ENCODE data around the gene EOLA2.
"Not testable (repeated sequence)": the region's sequence is repeated elsewhere in the genome, so short reads cannot be mapped to it uniquely, and the experiment has no call there.

Gene EOLA2

DNA sequence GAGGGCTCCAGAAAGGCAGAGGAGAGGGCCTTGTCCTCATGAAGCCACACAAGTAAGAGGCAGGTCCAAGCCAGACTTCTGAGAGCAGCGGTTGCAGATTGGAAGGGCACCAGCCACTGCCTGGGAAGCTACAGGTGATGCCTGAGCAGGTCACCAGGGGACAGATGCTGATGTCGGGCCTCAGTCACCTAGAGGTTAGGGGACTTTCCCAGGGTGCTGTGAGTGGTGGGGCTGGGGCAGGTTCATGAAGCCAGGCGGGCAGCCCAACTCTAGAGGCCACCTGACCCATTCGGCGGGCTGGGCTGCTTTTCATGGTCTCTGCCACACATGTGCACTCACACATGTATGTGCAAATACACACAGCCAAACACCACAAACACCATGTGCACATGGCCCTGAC is 5.3 kb downstream of the EOLA2 start:
- not testable (repeated sequence) for DNase-seq (ENCODE audit: low read depth)

- DNase-seq (ENCODE audit: low read depth) = not testable (repeated sequence)
These were observed 6.1 kb downstream of the EOLA2 start for GRCh38 chrX:149932150-149932549.

- DNase-seq (ENCODE audit: low read depth) = not testable (repeated sequence)
These were observed 6.9 kb downstream of the EOLA2 start for GRCh38 chrX:149931355-149931754.

DNA sequence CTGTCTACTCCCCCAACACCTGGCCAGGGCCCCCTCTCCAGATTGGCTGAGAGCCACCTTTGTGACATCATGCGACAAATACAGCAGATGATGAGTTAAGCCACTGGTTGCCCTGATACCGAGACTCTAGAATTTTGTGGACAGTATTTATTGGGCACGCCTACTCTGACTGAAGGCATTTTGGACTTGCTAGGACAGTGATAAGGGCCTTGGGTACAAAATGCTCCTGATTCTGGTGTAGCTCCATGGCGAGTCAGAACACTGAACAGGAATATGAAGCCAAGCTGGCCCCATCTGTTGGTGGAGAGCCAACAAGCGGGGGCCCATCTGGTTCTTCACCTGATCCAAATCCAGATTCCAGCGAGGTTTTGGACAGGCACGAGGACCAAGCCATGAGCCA is 8.9 kb downstream of the EOLA2 start, which contains the start of gene HSFX4:
HSFX4 (plus strand) TSS at position 174 of the 400 bp plus-strand sequence; CDS start at position 246, 72 bp downstream.
- DNase-seq (ENCODE audit: low read depth) = not testable (repeated sequence)

GRCh38 chrX:149928635-149929034 is 9.7 kb downstream of the EOLA2 start:
- not testable (repeated sequence) for DNase-seq (ENCODE audit: low read depth)

DNA sequence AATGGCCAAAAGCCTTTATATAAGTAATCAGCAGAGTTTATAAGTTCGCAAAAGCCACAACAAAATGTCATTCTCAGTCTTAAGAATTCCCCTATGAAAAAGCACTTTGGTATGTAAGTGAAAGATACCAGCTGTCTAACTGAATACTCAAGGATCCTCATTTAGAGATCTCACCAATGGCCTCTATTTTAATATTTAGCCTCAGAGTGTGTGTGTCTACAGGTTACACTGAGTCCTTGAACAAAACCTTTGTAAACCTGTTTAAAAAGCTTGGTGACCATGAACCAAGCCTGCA is 10.4 kb downstream of the EOLA2 start:
- not testable (repeated sequence) for DNase-seq (ENCODE audit: low read depth)

GRCh38 chrX:149927245-149927963 is 10.9 kb downstream of the EOLA2 start:
- not testable (repeated sequence) for DNase-seq (ENCODE audit: low read depth)

GRCh38 chrX:149924434-149924833 is 13.9 kb downstream of the EOLA2 start:
- DNase-seq (ENCODE audit: low read depth) = not testable (repeated sequence)

GRCh38 chrX:149923836-149924235 is 14.5 kb downstream of the EOLA2 start:
- not testable (repeated sequence) for DNase-seq (ENCODE audit: low read depth)

GRCh38 chrX:149916745-149917392 is 21.4 kb downstream of the EOLA2 start:
- DNase-seq (ENCODE audit: low read depth) = no peak

- DNase-seq (ENCODE audit: low read depth) = no peak
These were observed 28.1 kb downstream of the EOLA2 start for GRCh38 chrX:149910178-149910695.

DNA sequence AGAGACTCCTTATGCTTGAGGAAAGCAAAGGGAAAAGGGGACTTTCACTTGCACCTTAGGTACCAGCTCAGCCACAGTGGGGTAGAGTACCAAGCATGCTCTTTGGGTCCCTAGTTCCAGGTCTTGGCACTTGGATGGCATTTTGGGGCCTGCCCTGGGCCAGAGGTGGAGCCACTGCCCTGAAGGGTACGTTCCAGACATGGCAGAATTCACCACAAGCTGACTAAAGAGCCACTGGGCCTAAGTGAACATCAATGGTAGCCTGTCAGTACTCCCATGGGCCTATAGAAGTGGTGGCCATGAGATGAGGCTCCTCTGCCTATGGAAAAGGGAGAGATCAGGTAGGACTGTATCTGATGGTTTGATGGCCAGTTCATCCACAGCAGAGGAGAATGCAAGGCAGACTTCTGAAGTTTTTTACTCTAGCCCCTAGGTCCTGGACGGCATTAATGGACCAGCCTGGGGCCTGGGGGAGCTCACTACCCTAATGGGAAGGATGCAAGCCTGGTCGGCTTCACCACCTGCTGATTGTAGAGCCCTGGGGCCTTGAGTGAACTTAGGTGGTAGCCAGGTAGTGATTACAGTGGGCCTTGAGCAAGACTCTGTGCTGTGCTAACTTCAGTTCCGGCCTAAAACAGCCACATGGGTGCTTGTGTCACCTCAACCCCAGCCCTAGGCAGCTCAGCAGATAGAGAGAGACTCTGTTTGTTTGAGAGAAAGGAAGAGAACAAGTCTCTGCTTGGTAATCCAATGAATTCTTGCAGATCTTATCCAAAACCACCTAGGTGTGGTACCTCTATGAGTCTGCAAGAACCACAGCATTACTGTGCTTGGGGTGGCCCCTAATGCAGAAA is 28.7 kb downstream of the EOLA2 start:
- no peak for DNase-seq (ENCODE audit: low read depth)

DNA sequence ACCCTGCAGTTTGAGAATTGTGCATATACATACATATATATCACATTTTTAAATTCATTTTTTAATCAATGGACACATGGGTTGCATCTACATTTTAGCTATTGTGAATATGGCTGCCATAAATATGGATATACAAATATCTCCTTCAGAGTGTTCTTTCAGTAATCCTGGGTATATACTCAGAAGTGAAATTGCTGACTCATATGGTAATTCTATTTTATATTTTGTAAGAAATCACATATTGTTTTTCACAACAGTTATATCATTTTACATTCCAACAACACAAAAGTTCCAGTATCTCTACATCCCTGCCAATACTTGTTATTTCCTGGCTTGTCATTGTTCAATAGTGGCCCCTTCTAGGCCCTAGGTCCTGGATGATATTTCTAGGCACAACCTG is 29.6 kb downstream of the EOLA2 start:
- no peak for DNase-seq (ENCODE audit: low read depth)

DNA sequence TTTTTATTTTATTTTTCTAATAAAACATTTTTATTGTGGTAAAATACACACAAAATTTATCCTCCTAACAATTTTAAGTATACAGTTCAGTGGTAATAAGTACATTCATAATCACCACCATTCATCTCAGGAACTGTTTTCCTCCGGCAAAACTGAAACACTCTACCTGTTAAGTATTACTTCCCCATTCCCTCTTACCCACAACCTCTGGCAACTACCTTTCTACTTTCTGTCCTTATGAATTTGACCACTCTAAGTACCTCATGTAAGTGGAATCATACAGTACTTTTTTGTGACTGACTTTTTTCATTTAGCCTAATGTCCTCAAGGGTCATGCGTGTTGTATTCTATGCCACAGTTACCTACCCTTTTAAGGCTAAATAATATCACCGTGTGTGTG is 30.0 kb downstream of the EOLA2 start:
- DNase-seq (ENCODE audit: low read depth) = no peak

DNA sequence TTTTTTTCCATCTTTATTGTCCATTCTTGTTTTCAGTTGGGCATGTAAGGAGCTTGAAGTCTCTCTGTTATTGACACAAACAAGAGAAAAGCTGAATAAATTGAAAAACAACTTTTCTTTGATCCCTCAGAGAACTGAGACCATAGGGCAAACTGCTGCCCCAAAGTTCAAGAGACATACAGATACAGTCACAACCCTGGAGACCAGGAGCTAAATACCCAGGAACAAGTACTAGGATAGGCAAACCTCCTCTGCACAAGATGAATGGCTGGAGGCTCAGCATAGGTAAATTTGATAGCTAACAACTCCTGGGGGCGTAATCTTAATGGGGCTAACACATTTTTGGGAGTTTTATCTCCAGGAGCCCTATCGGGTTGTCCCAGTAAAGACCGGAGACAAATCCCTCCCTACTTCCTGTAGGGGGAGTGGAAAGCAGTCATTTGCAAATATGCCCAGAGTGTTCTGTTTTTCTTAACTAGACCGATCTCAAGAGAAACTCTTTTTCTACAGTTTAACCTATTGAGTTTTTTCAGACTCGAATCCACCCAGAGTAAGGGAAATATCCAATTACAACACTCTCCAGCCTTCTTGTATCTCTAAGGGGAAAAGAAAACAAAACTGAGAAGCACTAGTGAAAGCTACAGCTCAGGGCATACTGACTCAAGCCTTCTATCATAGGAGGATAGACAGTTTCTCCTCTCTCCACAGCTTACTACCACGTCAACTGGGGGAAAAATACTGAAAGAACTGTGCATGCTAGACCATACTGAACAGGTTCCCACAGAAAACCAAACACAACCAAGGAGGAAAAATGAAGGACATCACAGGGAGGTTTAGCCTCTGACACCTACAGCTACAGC is 34.2 kb downstream of the EOLA2 start:
- DNase-seq (ENCODE audit: low read depth) = no peak

- DNase-seq (ENCODE audit: low read depth) = no peak
These were observed 39.7 kb downstream of the EOLA2 start for GRCh38 chrX:149898554-149898953.

DNA sequence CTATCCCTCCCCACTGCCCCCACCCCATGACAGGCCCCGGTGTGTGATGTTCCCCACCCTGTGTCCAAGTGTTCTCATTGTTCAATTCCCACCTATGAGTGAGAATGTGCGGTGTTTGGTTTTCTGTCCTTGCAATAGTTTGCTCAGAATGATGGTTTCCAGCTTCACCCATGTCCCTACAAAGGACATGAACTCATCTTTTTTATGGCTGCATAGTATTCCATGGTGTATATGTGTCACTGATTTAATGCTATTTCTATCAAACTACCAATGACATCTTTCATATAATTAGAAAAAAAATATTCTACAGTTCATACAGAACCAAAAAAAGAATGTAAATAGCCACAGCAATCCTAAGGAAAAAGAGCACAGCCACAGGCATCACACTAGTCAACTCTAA is 47.5 kb downstream of the EOLA2 start:
- not testable (repeated sequence) for DNase-seq (ENCODE audit: low read depth)

Data from GM04504 (cell line).